ENCODE results near the gene PCK1. TPM values are rescaled to one million over a fixed set of nuclear protein-coding genes. Genes with fewer than 3 reads are reported as not detected.

PCK1 gene
- total and polyA plus RNA-seq, 2 donors from 2014 or later = 29.7 to 551 TPM

- no peak for FAIRE-seq
These were observed 50.8 kb downstream of the PCK1 start for GRCh38 chr20:57611586-57612311.

GRCh38 chr20:57612436-57612835 is 51.5 kb downstream of the PCK1 start:
- Histone ChIP-seq H3K9ac (ENCODE audit: low read length in 3 of 3) (no peak overlapping the region), H3K27me3 (ENCODE audit: control insufficient read depth, insufficient read depth, low read length) (no peaks in the 10 kb centered on the region), H3K4me1 (ENCODE audit: control insufficient read depth in 2 of 3, insufficient read depth in 2 of 3, low read depth in 1 of 3, low read length in 3 of 3) (no peaks in the 10 kb centered on the region), H3K4me3 (ENCODE audit: low read length in 3 of 3) (no peak overlapping the region), H3K27ac (ENCODE audit: low read depth in 2 of 2, low read length in 2 of 2) (no peak overlapping the region), H3K36me3 (ENCODE audit: control insufficient read depth in 2 of 3, insufficient read depth in 3 of 3, low read length in 3 of 3) (no peaks in the 10 kb centered on the region), H3K9me3 (ENCODE audit: control insufficient read depth in 2 of 3, insufficient read depth in 1 of 3, low read length in 3 of 3) (no peaks in the 10 kb centered on the region)
- FAIRE-seq (no peak), DNase-seq (peak in 1 of 5 donors; percentile 5)
- no peak for TF ChIP-seq CTCF (IDR thresholded peaks at IDR 0.05; ENCODE audit: borderline replicate concordance, extremely low read depth, insufficient read depth)
- intact Hi-C loops (cut with DNase I) = no loop called here

More at GRCh38 chr20:57611586-57612311, 50.8 kb downstream of the PCK1 start:
- no peak overlapping the region for H3K27ac ChIP-seq (ENCODE audit: low read depth in 2 of 2, low read length in 2 of 2)
- intact Hi-C loops (cut with DNase I) = no loop called here
- H3K9ac ChIP-seq (ENCODE audit: low read length in 3 of 3) = no peak overlapping the region
- H3K4me1 ChIP-seq (ENCODE audit: control insufficient read depth in 2 of 3, insufficient read depth in 2 of 3, low read depth in 1 of 3, low read length in 3 of 3) = no peaks in the 10 kb centered on the region
- peak in 2 of 5 donors; percentile 25 to 66 for DNase-seq
- no peaks in the 10 kb centered on the region for H3K27me3 ChIP-seq (ENCODE audit: control insufficient read depth, insufficient read depth, low read length)
- no peak overlapping the region for H3K4me3 ChIP-seq (ENCODE audit: low read length in 3 of 3)
- H3K9me3 ChIP-seq (ENCODE audit: control insufficient read depth in 2 of 3, insufficient read depth in 1 of 3, low read length in 3 of 3) = no peaks in the 10 kb centered on the region
- no peak for TF ChIP-seq CTCF (IDR thresholded peaks at IDR 0.05; ENCODE audit: borderline replicate concordance, extremely low read depth, insufficient read depth)
- no peaks in the 10 kb centered on the region for H3K36me3 ChIP-seq (ENCODE audit: control insufficient read depth in 2 of 3, insufficient read depth in 3 of 3, low read length in 3 of 3)

- intact Hi-C loops (cut with DNase I) = no loop called here
- H3K4me3 ChIP-seq (ENCODE audit: low read length in 3 of 3) = no peak overlapping the region
- H3K27me3 ChIP-seq (ENCODE audit: control insufficient read depth, insufficient read depth, low read length) = no peaks in the 10 kb centered on the region
- no peak overlapping the region for H3K27ac ChIP-seq (ENCODE audit: low read depth in 2 of 2, low read length in 2 of 2)
- H3K9me3 ChIP-seq (ENCODE audit: control insufficient read depth in 2 of 3, insufficient read depth in 1 of 3, low read length in 3 of 3) = no peaks in the 10 kb centered on the region
- FAIRE-seq (no peak), DNase-seq (peak in 1 of 5 donors; percentile 18)
- H3K36me3 ChIP-seq (ENCODE audit: control insufficient read depth in 2 of 3, insufficient read depth in 3 of 3, low read length in 3 of 3) = no peaks in the 10 kb centered on the region
- H3K9ac ChIP-seq (ENCODE audit: low read length in 3 of 3) = no peak overlapping the region
- no peaks in the 10 kb centered on the region for H3K4me1 ChIP-seq (ENCODE audit: control insufficient read depth in 2 of 3, insufficient read depth in 2 of 3, low read depth in 1 of 3, low read length in 3 of 3)
- no peak for TF ChIP-seq CTCF (IDR thresholded peaks at IDR 0.05; ENCODE audit: borderline replicate concordance, extremely low read depth, insufficient read depth)
These were observed 52.0 kb downstream of the PCK1 start for GRCh38 chr20:57612916-57613315.

Measured in kidney (tissue), 14 donors.